GM20431 (cell line): Measurements from ENCODE around the gene CEP57L1.
"Not testable (repeated sequence)": the region's sequence is repeated elsewhere in the genome, so short reads cannot be mapped to it uniquely, and the experiment has no call there.

Experiments
- in situ Hi-C: fragments of 300-500 bp; cut with MseI, MboI; formaldehyde crosslinking; loops from one replicate; pipeline ENCODE4 v1.15.0; 2020; ENCODE audit warnings: low sequenced_read_pairs; ENCODE audit not compliant: unreplicated experiment

CEP57L1 gene

DNA sequence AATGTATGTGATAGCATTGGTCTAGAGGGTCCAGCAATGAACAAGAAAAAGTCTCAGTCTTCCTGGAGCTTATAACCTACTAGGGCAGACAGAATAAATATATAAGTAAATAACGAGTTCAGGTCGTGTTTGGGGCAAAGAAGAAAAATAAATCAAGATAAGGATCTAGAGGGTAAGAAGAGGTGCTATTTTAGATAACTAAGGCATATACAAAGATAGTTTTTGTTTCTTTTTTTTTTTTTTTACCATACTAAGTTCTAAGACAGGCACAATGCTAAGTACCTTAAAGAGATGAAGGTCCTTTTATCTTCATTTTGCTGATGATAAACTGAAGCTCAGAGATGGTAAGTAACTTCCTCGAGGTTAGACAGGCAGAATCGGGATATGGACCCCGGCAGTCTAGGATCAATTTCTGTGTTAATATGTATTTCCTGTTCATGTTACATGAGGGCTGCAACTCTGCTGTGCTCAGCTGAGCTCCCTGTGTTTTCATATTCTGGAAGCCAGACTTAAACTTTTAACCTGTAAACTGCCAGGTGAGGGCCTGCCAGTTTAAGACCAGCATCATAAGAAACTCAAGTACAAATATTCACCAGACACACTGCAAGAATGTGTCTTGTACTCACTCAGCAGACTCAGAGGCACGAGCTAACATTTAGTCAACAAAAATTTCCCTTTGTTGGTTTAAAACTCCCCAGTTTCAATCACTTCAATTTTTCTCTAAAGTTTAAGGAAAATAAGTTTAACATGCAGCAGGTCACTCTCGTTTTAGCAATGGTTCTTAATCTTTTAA, 24.0 kb upstream of the CEP57L1 start:
- in situ Hi-C loops, result no loop called here

DNA sequence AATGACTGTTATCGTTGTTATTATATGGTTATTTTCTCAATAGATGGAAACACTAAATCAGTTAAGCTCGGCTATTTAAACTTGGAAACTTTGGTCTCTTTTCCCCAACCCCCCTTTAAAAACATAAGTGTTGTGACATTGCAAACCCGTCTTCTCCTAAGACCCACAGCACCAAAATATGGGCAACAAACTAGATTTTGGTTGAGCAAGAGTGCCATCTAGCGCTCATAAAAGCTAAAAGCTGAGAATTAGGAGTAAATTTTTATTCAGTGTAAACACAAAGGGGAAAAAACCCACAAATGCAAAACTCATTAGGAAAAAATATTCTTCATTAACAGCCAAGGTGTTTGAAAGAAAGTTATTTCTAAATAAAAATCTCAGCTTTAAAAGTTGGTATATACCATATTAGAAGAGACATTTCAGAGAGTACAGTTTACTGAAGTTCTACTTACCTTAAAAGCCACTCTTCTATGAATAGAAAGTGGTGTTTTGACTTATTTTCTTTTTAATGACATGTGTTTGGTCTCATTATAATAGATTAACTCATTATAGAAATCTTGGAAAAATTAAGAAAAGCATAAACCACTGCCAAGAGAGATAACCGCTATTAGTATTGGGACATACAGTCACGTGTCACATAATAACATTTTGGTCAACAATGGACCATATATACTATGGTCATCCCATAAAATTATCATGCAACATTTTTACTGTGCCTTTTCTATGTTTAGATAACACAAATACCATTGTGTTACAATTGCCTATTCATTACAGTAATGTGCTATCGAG, 21.8 kb upstream of the CEP57L1 start:
- in situ Hi-C loops, result no loop called here

DNA sequence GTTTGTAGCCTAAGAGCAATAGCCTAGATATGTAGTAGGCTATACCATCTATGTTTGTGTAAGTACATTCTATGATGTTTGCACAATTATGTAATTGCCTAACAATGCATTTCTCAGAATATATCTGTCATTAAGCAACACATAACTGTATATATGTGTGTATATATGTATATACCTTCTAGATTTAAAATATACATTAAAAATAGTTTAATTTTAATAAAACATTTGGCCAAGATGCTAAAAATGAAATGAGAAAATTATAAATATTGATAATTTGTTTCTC, 21.2 kb upstream of the CEP57L1 start:
- in situ Hi-C loops, result no loop called here

DNA sequence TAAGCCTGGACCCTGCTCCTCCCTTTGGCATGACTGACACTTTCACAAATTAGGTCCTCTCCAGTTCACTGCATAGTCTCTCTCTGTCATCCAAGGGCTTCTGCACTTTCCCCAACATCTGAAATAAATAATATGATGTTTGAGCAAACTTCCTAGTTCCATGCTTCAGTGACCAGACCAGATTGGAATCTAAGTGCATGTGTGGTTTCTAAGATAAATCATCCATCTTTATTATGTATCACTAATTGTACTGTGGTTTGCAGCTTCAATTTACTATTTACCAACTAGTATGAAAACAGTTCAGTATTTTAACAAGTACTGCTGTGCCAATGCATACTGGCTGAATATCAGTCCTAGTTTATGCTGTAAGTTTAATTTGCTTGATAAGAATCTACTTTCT, 19.4 kb upstream of the CEP57L1 start:
- in situ Hi-C loops, result no loop called here

DNA sequence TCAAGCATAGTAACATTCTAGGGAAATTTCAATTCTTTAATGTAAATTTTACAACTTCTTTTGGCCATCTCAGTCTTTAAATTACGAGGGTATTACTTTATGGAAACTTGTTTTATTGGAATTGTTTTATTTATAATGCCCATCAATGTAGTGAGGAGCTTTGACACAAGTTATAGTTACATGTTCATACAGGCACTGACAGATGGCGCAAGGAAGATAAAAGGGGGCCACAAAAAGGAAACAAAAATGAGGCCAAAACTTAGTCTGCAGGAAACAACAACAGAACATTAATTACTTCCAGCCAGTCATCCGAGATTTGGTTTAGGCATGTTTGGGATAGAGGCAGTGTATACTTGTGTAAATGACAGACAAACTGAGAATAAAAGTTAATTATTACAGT, 18.9 kb upstream of the CEP57L1 start:
- in situ Hi-C loops, result no loop called here

DNA sequence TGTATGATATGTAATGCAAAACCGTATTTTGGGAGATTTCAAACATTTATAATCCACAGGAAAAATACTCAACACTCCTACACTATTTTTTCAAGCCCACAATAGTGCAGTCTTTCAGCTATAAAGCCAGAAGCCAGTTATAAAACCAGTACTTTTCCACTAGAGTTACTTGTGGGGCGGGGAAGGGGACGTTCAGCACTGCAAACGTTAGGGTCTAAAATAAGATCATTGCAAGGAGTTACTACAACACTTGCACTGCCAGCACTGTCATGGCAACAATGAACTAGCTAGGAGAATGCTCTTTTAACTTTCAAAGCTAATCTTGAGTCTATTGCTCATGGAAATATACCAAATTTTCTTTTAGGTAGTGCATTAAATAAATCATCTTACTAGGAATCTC, 15.3 kb upstream of the CEP57L1 start:
- in situ Hi-C loops, result no loop called here

DNA sequence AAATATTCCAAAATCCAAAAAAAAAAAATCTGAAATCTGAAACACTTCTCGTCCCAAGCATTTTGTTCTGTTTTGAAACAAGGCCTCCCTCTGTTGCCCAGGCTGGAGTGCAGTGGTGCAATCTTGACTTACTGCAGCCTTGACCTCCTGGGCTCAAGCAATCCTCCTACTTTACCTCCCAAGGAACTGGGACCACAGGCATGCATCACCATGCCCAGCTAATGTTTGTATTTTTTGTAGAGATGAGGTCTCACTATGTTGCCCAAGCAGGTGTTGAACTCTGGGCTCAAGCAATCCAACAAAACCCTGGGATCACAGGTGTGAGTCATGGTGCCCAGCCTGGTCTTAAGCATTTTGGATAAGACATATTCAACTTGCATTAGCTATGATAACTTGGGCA, 14.3 kb upstream of the CEP57L1 start:
- in situ Hi-C loops, result no loop called here

DNA sequence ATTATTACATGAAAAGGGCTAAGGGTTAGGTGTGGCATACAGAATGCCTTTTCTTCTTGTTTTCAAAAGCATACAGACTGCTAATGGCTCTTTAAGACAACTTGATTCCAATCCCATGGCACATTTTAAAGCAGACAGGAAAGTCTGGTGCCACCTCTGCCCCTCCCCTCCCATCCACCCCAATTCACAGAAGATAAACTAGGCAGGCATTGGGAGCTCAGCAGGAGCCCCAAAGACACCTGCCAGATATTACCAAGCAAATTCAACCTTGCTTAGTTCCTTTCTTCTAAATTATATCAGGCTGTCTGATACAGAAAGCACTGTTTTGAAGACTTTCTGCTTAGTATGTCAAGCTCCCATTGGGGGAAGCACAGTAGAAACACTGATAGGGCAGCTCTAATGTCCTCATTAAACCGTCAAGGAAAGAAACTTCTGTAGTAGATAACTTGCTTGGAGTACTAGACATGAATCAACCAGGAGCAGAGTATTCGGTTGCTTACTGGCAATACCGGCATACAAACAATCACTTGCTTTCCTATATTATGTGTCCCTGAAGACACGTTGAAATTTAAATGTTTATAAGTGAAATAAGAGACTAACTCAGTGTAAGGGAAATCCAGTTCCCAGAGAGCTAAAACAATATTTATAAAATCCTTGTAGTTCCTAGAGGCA, 13.7 kb upstream of the CEP57L1 start:
- in situ Hi-C loops, result no loop called here

DNA sequence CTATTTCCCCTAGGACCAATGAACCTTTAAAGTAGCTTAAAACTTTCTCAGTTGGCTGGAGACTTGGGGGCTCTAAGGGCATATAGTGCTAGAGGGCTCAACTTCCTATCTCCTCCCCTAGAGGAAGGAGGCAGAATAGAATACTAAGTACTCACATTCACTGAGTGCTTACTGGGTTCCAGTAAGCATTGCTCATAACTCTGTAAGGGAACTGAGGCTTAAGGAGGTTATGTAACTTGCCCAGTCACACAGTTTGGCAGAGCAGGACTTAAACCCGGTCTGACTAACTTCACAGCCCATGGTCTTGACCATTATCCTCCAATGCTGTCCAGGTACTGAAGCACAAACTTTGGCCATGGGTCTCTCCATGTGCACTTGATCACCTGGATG, 13.1 kb upstream of the CEP57L1 start:
- in situ Hi-C loops, result no loop called here

DNA sequence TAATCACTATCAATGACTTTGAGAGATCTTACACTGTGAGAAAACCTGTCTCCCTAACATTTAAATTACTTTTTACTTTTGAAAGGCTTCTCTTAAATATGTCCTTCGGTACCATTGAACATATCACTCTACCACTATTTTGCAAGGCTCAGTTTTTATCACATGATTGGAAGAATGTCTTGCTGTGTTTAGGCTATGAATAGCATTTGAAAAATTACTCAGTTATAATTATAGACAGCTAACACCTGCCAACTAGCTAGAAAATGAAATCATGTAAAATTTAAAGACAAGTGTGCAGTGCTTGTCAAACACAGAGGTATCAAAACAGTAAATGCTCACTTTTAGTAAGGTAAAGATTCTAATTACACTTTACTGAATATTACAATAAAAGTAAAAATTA, 11.7 kb upstream of the CEP57L1 start:
- in situ Hi-C loops, result no loop called here

DNA sequence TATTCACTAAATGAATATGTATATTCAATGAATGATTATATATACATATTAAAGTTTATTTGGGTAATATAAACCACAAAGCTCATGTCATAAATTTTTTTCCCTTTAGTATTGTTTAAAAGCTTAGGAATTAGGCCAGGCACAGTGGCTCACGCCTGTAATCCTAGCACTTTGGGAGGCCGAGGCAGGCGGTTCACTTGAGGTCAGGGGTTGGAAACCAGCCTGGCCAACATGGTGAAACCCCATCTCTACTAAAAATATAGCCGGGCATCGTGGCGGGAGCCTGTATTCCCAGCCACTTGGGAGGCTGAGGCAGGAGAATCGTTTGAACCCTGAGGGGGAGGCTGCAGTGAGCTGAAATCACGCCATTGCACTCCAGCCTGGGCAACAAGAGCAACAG, 11.2 kb upstream of the CEP57L1 start:
- in situ Hi-C loops, result not testable (repeated sequence)

DNA sequence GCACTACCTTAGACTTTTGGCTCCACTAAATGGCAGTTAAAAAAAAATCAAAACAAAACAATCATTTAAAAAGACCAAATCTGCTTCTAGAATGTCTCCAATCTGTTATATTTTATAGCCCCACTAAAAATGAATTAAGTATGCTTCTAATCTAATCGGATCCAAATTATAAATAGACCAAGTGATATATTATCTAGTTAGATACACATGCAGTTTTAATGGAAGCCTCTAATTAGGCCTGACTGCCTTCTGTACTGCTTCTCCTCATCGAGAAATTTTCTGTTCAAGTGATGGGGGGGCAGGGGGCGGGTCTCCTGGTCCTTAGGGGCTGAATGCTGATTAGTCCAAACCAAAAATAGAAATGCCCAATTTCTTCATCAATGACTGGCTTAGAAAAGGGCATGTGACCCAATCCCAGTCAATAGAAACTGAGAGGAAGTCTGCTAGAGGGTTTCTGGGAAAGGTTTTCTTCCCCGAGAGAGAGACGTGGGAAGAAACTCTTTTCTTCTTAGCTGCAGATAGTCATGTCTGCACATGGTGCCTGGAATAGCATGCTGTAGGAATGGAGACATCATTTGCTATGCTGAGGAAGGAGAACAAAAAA, 7.5 kb upstream of the CEP57L1 start:
- in situ Hi-C loops, result no loop called here

DNA sequence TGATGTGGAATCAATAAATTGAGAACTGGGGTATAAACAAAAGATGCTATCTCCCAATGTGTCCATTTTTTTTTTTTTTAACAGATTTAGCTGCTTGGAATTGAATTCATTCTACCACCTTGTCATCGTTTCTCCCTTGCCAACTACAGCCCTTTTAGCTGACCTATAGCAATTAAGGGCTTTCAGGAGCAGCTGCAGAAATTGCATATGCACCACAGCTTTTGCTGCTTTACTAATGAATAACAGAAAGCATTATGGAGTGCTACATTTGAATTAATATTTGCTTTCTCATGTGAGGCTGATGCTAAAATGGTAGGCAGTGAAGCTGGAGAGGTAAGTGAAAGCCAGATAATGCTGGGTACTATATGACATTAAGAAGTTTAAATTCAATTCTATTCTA, 6.3 kb upstream of the CEP57L1 start:
- in situ Hi-C loops, result no loop called here

DNA sequence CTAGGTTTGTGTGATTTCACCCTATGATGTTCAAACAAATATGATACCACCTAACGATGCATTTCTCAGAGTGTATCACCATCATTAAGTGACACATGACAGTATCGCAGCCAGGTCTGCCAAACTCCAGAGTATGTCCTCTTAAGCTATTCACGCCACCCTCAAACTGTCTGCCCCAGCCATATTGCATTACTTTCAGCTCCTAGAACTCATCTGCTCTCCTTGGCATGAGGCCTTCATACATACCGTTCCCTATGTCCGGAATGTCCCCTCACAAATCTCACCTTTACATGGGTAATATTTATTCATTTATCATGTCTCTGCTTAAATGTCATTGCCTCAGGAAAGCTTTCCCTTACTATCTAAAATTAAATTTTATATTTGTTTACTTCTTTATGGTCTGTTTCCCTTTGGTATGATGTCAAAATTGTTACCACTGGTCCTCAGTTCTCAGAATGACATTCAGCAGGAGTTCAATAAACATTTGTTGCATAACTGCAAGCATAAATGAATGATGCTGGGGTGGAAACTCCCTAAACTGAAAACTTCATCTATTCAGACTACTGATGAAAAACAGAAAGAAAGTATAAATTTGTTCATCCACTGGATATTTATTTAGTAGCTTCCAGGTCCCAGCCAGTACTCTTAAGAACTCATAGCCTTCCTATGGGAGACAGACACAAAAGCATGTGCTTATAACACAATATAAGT, 3.8 kb upstream of the CEP57L1 start:
- in situ Hi-C loops, result no loop called here

DNA sequence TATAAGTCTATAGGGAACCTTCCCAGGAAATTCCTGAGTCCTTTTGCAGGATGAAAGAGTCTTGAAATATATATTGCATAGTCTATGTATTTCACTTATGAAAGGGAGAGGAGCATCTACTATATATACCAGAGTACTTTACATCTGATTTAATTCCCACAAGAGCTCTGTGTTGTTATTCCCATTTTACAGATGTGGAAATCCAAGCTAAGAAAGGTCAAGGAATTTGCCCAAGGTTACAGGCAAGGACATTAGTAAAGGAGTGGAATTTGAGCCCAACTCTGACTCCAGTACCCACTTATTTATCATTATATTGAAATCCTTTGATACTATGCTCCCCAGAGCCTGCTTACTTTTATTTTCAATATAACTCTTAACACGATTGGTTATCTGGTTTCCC, 3.2 kb upstream of the CEP57L1 start:
- in situ Hi-C loops, result no loop called here

DNA sequence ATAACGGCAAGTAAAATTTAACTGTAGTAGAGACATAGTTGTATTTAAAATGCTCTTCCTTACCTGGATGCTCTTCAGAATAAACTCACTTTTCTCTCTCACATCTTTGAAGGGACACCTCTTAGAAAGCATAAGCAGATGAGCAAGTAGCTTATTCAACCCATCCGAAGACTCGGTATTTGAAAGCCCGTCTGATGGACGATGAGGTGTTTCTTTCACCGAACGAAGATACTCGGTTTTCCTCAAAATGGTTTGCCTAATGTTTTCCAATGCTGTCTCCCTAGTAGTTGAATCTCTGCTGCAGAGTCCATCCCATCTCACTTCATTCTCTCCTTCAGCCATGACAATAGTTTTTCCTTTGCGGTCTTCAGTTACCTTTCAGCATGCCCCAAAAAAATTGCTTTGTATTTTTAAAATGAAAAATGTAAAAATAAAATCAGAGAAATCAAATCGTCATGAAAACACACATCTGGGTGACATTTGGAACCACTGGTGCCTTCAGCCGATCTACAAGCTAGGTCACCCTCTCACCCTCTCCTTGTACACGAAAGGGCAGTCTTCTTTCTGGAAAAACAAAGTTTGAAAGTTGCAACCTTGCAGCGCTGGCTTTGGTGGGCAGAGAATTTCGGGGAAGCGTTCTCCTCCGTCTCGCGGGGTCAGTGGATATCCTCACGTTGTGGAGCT, 1.4 kb upstream of the CEP57L1 start:
- in situ Hi-C loops, result no loop called here

DNA sequence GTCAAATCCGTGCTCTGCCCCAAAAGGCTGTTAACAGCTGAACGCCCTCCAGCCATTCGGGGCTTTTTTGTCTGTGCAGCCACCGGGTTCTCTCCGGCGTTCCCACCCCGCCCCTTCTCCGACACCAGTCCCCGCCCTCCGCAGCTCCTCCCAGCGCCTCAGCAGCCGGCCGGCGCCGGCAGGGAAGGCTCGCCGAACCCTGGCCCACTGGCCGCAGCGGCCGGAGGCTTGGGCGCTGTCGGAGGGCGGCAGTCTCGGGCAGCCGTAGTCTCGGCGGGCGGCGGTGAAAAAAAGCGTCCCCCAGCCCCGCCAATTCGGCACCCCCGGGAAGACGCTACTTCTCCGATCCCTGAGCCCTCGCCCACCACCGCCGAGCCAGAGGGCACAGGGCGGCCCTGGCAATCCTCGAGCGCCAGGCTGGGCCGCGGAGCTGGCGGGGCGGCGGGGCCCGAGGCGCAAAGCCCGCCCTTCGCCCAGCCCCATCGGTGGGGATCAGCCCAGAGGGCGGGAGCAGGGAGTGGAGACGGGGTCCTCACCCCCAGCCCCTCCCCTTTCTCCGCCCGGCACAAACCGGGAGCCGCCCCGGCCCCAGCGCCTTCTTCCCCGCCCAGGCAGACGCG, 781 bp upstream of the CEP57L1 start, which contains the start of gene SESN1:
TSS of gene SESN1 (minus strand) at position 431 of the 620 bp plus-strand sequence. CDS start 773 bp downstream, outside the sequence.
- in situ Hi-C loops, result no loop called here

DNA sequence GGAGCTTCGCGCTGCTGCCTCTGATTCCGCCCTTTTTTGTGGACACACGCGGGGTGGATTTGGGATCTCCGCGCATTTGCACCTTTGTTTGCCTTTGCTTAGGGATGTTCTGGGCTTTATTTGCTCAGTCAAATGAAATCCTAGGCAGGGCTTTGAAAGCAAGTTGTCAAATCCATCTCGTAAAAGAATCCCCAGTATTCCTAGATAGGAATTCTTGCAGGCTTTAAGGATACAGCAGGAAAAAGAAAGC, 453 bp downstream of the CEP57L1 start:
- in situ Hi-C loops, result no loop called here

DNA sequence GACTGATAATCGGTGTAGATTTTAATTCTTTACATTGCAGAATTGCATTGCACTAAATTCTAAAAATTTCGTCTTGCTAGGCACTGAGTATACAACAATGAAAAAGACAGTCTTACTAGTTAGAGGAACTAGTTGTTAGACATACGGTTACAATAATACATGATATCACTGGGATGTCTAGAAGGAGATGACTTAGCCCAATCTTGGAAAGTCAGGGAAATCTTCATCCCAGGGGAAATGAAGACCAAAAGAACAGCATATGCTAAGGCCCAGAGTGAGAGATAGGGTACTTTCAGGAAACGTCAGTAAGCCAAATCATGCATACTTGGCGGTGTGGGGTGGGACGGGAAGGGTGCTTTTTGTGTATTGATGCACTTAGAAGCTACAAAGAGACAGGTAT, 901 bp downstream of the CEP57L1 start:
- in situ Hi-C loops, result no loop called here

DNA sequence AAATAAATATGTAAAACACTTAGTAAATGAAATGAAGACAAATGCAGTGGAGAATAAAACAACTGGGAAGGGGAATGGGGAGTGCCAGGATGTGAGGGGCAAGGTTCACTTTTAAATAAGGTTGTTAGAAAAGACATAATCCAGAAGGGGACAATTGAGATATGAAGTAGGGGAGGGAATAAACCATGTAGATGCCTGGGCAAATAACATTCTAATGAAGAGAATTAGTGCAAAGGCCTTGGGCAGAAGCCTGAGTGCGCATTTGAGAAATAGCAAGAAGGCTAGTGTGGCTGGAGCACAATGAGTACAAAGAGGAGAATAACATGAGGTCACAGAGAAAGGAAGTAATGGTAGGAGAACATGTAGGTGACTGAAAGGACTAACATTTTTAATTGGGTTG, 2.4 kb downstream of the CEP57L1 start:
- in situ Hi-C loops, result no loop called here
